CD4-positive, alpha-beta T cell (primary cell): Measurements from ENCODE around the gene SNX15. TPM values are rescaled to one million over a fixed set of nuclear protein-coding genes. Genes with fewer than 3 reads are reported as not detected.

Source experiments
- ATAC-seq: fragments of 200-7000 bp; cut with Tn5 transposase; one replicate; pipeline ENCODE4 v1.10.0; 2022; ENCODE audit warnings: mild to moderate bottlenecking; ENCODE audit not compliant: poor library complexity
- CTCF ChIA-PET: fragments of 350-600 bp; sonication (Branson Sonifier 250); formaldehyde crosslinking; loops from one replicate; lab custom pipeline; 2021; ENCODE audit warnings: antibody characterized with exemption, inconsistent platforms; lab: Charles Lee
- POLR2A ChIA-PET: fragments of 350-600 bp; sonication (Branson Sonifier 250); formaldehyde crosslinking; loops from one replicate; lab custom pipeline; 2021; ENCODE audit warnings: antibody characterized with exemption, inconsistent platforms; lab: Charles Lee
- DNase-seq, 14 experiments: peaks; one replicate each; pipeline ENCODE4 v3.0.0-alpha.2; 2013 to 2020; ENCODE audit warnings: mixed read lengths in 2 of 14
- H3K27ac ChIP-seq, 2 donors: one replicate each; pipeline versions ENCODE4 v1.5.1 to v1.7.0; 2013; ENCODE audit warnings: low read length in 2 of 2, low read depth in 1 of 2, mild to moderate bottlenecking in 1 of 2
- H3K27me3 ChIP-seq, 2 experiments: 1 replicate in 1 of 2; 2 replicates in 1 of 2; pipeline versions ENCODE4 v1.6.1 to v1.7.0; 2013; ENCODE audit warnings: low read length in 2 of 2, control low read depth in 1 of 2, mild to moderate bottlenecking in 1 of 2, moderate library complexity in 1 of 2; ENCODE audit not compliant: insufficient read depth in 2 of 2, control insufficient read depth in 1 of 2
- H3K36me3 ChIP-seq: one replicate; pipeline ENCODE4 v1.6.1; 2013; ENCODE audit warnings: low read length, control low read depth; ENCODE audit not compliant: insufficient read depth
- H3K4me1 ChIP-seq: one replicate; pipeline ENCODE4 v1.6.1; 2013; ENCODE audit warnings: low read length, control low read depth; ENCODE audit not compliant: insufficient read depth
- H3K4me3 ChIP-seq: one replicate; pipeline ENCODE4 v1.5.1; 2013; ENCODE audit warnings: mild to moderate bottlenecking, low read length, moderate library complexity
- H3K9me3 ChIP-seq, 2 experiments: 1 replicate in 1 of 2; 2 replicates in 1 of 2; pipeline versions ENCODE4 v1.6.1 to v1.7.0; 2013; ENCODE audit warnings: low read length in 2 of 2, mild to moderate bottlenecking in 2 of 2, control low read depth in 1 of 2, moderate library complexity in 1 of 2; ENCODE audit not compliant: control insufficient read depth in 1 of 2, insufficient read depth in 1 of 2
- H3K27ac Mint-ChIP-seq: one replicate; pipeline ENCODE4 v1.8.0; 2020; ENCODE audit warnings: mixed read lengths
- H3K27me3 Mint-ChIP-seq: one replicate; pipeline ENCODE4 v1.8.0; 2021; ENCODE audit warnings: mixed read lengths
- H3K36me3 Mint-ChIP-seq: one replicate; pipeline ENCODE4 v1.8.0; 2021; ENCODE audit warnings: low read depth, mixed read lengths
- H3K4me1 Mint-ChIP-seq: one replicate; pipeline ENCODE4 v1.8.0; 2021; ENCODE audit warnings: low read depth, mixed read lengths
- H3K4me3 Mint-ChIP-seq: one replicate; pipeline ENCODE4 v1.8.0; 2020; ENCODE audit warnings: mild to moderate bottlenecking, mixed read lengths
- H3K9me3 Mint-ChIP-seq: one replicate; pipeline ENCODE4 v1.8.0; 2020; ENCODE audit warnings: mixed read lengths
- CTCF ChIP-seq: fragments of 200-600 bp; IDR thresholded peaks from one replicate; pipeline ENCODE4 v1.8.0; 2022; ENCODE audit warnings: antibody characterized with exemption, mild to moderate bottlenecking
- intact Hi-C, 2 experiments: fragments of 100-400 bp; cut with DNase I in 1 of 2; cut with micrococcal nuclease in 1 of 2; formaldehyde crosslinking; loops; one replicate each; pipeline versions ENCODE4 v1.15.1 to v1.9.0; 2023 to 2025; cut with DNase I, micrococcal nuclease
- total RNA-seq, 174 experiments: library from RNA in 2 of 174; stranded (reverse) in 2 of 174; gene quantifications; one replicate each; pipeline ENCODE4 v1.2.3 and lab custom pipeline; 2021 to 2026

Gene SNX15
- total RNA-seq, 2 experiments from 2014 or later = 13.9 to 14.7 TPM

DNA sequence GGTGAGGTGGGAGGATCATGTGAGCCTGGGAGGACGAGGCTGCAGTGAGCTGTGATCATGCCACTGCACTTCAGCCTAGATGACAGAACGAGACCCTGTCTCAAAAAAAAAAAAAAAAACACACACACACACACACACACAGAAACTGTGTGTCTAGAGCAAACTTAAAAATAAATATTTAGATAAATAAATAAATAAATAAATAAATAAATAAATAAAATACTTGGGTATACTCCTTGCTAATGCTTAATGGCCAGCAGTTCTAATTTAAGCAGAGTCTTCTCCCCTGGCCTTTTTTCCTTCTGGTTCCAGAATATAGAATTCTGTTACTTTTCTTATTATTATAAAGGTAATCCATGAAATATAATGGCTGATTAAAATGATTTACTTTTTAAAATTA is 18.4 kb upstream of the SNX15 start:
- DNase-seq = no peak
- H3K27ac ChIP-seq = no peak overlapping the region
- no peak for TF ChIP-seq CTCF
- H3K9me3 ChIP-seq = no peaks in the 10 kb centered on the region
- intact Hi-C loops = no loop called here
- peaks cover 10% of the 10 kb centered on the region for H3K4me1 Mint-ChIP-seq
- H3K4me1 ChIP-seq = peaks cover 11% of the 10 kb centered on the region
- H3K36me3 Mint-ChIP-seq = peaks cover 3% of the 10 kb centered on the region
- no peak overlapping the region for H3K4me3 Mint-ChIP-seq
- no peaks in the 10 kb centered on the region for H3K36me3 ChIP-seq
- H3K4me3 ChIP-seq = no peak overlapping the region
- no peaks in the 10 kb centered on the region for H3K9me3 Mint-ChIP-seq
- no peak overlapping the region for H3K27ac Mint-ChIP-seq
- H3K27me3 Mint-ChIP-seq = no peaks in the 10 kb centered on the region
- no peaks in the 10 kb centered on the region for H3K27me3 ChIP-seq
- ATAC-seq = no peak
- ChIA-PET CTCF (no interaction called here), POLR2A (no interaction called here)

DNA sequence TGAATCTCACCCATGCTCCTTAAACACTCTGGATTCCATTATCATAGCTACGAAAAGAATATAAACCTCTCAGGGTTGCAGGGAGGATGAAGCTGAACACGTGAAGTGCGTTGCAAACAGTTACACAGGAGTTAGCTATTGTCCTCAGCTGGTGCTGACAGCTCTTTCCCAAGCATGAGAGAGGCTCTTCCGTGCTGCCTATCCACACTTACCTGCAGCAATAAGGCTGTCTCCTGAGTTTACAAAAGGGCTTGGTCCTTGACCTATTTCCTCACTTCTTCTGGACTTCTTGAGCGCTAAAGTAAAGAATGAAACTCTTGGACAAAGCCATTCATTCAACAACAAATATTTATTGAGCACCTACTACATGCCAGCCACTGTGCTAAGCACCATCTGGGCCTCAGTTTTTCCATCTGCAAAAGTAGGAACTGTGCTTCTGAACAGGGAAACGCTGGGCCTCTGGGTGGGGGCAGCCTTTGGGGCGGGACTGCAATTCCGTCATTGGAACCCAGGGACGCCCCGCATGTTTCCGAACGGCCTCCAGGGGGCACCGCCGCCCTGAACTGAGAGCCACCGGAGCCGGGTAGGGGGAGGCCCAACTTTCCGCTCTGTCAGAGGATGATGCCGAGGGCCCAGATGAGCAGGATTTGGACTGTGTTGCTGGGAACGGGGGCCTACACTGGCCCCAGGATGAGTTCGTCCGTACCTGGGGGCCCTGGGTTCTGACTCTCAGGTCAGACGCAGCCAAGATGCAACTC is 13.9 kb upstream of the SNX15 start:
- CTCF ChIA-PET = interaction anchor here (0.9 to 4.1 kb wide), 21 partner anchors 14 to 302 kb away, joined by 3 to 30 read pairs (median 5); partner anchors contain the start of genes CDC42BPG, CDC42EP2, CDCA5 and FAU
- peak; percentile 83 to 95 (median 88) for DNase-seq
- POLR2A ChIA-PET = interaction anchor here (0.5 to 2.8 kb wide), 14 partner anchors 12 to 1088 kb away, joined by 3 to 19 read pairs (median 4); partner anchors contain the start of genes BATF2, FAU, MAJIN and MRPL49
- peaks cover 26% of the 10 kb centered on the region for H3K4me1 ChIP-seq
- no peaks in the 10 kb centered on the region for H3K9me3 ChIP-seq
- no peaks in the 10 kb centered on the region for H3K27me3 Mint-ChIP-seq
- intact Hi-C loops = loop anchor here (1.0 to 10.0 kb wide), 9 partner anchors 41 to 301 kb away; partner anchors contain the start of genes CDC42EP2 (in 2 of the 2), CAPN1 (in 1 of the 2), CDCA5 (in 1 of the 2) and MAJIN (in 1 of the 2)
- H3K36me3 ChIP-seq = peaks cover 4% of the 10 kb centered on the region
- no peak for TF ChIP-seq CTCF
- H3K36me3 Mint-ChIP-seq = peaks cover 3% of the 10 kb centered on the region
- H3K4me1 Mint-ChIP-seq = peaks cover 26% of the 10 kb centered on the region
- H3K9me3 Mint-ChIP-seq = no peaks in the 10 kb centered on the region
- H3K27ac Mint-ChIP-seq = peak overlapping the region; percentile 96
- H3K4me3 Mint-ChIP-seq = peak overlapping the region; percentile 97
- no peaks in the 10 kb centered on the region for H3K27me3 ChIP-seq
- H3K4me3 ChIP-seq = peak overlapping the region; percentile 87
- ATAC-seq = peak; percentile 94
- H3K27ac ChIP-seq = peak overlapping the region; percentile 83 to 98

DNA sequence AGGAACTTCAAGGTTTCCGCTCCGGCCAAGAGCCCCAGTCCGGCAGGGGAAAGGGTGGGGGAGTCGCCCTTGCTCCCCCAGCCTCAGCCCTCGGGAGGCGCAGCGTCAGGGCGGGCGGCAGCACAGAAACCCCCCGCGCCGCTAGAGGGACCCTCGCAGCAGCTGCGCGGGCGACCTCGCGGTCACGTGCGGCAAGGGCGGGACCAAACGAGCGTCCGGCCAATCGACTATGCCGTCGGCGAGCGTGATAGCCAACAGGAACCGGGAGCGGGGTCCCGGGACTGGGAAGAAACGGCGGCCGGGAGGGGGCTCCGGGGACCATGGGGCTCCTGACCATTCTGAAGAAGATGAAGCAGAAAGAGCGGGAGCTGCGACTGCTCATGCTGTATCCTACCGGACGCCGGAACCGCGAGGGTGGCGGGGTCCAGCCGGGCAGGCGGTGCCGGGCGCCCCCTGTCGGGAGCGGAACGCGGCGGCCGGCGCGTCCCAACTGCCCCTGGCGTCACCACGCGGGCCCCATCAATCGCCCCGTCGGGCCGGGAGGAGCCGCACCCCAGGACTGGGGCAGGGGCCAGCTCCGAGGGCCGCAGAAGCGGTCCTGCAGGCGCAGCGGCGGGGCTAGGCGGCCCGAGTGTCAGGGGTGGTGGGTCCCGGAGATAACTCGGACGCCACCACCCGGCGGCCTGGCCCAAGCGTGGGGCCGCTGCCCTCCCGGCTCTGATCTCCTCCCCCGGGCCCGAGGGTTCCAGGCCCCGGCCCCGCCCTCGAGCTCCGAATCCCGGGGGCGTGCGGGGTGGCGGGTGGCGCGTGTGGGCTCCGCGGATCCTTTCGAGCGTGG is 13.1 kb upstream of the SNX15 start, which contains the start of gene ARL2:
TSS of gene ARL2 (plus strand) at position 273 of the 838 bp plus-strand sequence. CDS start at position 321, 48 bp downstream.
- intact Hi-C loops = loop anchor here (1.0 to 10.0 kb wide), 11 partner anchors 13 to 301 kb away; partner anchors contain the start of genes CDC42EP2 (in 2 of the 2), CAPN1 (in 1 of the 2), CDCA5 (in 1 of the 2) and MAJIN (in 1 of the 2)
- H3K27me3 Mint-ChIP-seq = no peaks in the 10 kb centered on the region

More for the DNA sequence above, 13.1 kb upstream of the SNX15 start, which contains the start of gene ARL2:
- Mint-ChIP-seq H3K4me3 (peak within 1 kb of the TSS; percentile 97), H3K9me3 (no peaks in the 10 kb centered on the region), H3K4me1 (peaks cover 26% of the 10 kb centered on the region), H3K27ac (peak within 1 kb of the TSS; percentile 96), H3K36me3 (peaks cover 3% of the 10 kb centered on the region)
- TF ChIP-seq CTCF = peak; percentile 77
- Histone ChIP-seq H3K9me3 (no peaks in the 10 kb centered on the region), H3K4me1 (peaks cover 26% of the 10 kb centered on the region), H3K4me3 (peak within 1 kb of the TSS; percentile 87), H3K36me3 (peaks cover 11% of the 10 kb centered on the region), H3K27ac (peak within 1 kb of the TSS; percentile 83 to 98), H3K27me3 (no peaks in the 10 kb centered on the region)
- ChIA-PET POLR2A (interaction anchor here (0.5 to 2.8 kb wide), 13 partner anchors 11 to 169 kb away, joined by 3 to 19 read pairs (median 6); partner anchors contain the start of genes FAU, MAJIN, MRPL49 and PPP2R5B), CTCF (interaction anchor here (0.6 to 4.1 kb wide), 23 partner anchors 13 to 301 kb away, joined by 3 to 30 read pairs (median 5); partner anchors contain the start of genes CDC42BPG, CDC42EP2, CDCA5 and FAU)
- DNase-seq (peak; percentile 66 to 94 (median 80)), ATAC-seq (peak; percentile 67)
